Measurements from ENCODE around the gene AHCY.
"Not testable (repeated sequence)": the region's sequence is repeated elsewhere in the genome, so short reads cannot be mapped to it uniquely, and the experiment has no call there.

The AHCY gene

DNA sequence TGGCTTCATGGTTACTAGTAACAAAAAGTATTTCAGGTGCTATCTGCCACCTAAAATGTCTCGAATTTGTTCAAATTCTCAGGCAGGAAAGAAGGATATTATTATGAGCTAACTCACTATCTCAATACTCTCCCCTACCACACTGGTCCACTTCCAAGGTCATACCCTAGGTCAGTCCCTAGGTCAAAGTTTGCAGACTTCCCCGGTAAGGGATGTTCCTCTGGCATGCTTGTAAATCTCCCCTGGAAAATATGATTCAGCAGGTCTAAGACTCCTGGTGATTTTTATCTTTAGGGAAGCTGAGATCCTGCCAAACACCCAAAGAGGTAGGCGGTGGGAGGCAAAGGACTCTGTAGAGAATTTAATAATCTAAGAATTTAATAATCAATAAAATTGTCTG is 6.7 kb downstream of the AHCY start:
- DNase-seq (ENCODE audit: low read depth in 2 of 2), result no peak

GRCh38 chr20:34295284-34295683 is 7.9 kb downstream of the AHCY start:
- DNase-seq (ENCODE audit: low read depth in 2 of 2), result no peak

- no peak for DNase-seq (ENCODE audit: low read depth in 2 of 2)
Measured at GRCh38 chr20:34294563-34294962, 8.6 kb downstream of the AHCY start.

GRCh38 chr20:34293589-34293988 is 9.6 kb downstream of the AHCY start:
- no peak for DNase-seq (ENCODE audit: low read depth in 2 of 2)

DNA sequence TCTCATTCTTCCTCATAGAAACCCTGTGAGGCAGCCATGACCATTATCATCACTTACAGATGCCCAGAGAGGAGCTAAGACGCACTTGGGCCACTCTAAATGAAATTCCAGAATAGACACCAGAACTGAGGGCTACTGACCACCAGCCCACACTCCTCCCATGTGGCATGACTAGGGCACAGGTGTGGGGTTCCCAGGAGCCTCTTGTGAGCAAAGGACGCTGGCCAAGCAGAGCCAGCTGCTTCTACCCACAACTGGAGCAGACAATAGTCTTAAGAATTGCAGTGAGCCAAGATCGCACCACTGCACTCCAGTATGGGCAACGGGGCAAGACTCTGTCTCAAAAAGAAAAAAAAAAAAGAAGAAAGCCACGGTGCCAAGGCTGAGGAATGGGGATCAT is 10.0 kb downstream of the AHCY start:
- DNase-seq (ENCODE audit: low read depth in 2 of 2), result no peak

DNA sequence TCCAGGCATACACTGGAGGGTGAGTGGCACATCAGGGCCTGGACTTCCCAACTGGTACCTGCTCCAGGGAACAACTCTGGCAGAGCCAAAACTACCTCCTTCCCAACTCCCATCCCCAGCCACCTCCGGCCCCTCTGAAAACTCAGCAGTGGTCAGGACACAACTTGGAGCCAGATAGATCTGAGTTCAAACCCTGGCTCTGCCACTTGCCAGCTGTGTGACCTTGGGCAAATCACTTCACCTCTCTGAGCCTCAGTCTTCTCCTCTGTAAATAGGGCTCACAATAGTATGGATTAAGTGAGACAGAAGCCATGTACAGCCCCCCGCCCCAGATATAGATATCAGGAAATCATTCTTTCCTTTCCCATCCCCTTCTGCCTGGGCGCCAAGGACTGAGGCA is 10.7 kb downstream of the AHCY start:
- DNase-seq (ENCODE audit: low read depth in 2 of 2), result no peak

DNA sequence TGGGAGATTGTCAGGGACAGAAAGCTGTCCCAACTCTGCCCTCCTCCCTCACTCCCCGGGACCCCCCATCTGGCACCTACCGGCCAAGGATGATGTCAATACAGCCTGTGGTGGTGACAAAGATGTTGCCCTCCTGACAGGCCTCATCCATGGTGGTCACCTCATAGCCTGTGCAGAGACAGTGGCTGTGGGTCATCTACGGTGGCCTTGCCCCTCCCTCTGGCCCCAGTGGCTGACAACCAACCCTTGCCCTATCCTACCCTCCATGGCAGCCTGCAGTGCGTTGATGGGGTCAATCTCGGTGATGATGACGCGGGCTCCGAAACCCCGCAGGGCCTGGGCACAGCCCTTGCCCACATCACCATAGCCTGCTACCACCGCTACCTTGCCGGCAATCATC is 12.7 kb downstream of the AHCY start:
- DNase-seq (ENCODE audit: low read depth in 2 of 2), result no peak

- DNase-seq (ENCODE audit: low read depth in 2 of 2), result not testable (repeated sequence)
Measured at GRCh38 chr20:34287500-34287899, 15.7 kb downstream of the AHCY start.

- no peak for DNase-seq (ENCODE audit: low read depth in 2 of 2)
Measured at GRCh38 chr20:34285450-34285849, 17.7 kb downstream of the AHCY start.

GRCh38 chr20:34283844-34284243 is 19.3 kb downstream of the AHCY start:
- no peak for DNase-seq (ENCODE audit: low read depth in 2 of 2)

DNA sequence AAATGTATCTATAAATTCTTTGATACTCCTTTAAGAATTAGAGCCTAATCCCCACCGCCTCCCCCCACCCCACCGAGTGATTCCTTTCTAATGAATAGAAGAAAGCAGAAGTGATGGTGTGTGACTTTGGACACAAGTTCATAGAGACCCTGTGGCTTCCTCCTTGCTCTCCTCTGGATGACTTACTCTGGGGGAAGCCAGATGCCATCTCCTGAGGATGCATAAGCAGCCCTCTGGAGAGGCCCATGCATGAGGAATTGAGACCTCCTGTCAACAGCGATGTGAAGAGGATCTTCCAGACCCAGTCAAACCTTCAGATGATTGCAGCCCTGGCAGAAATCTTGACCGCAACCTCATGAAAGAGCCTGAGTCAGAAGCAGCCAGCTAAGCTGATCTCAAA is 21.1 kb downstream of the AHCY start:
- DNase-seq (ENCODE audit: low read depth in 2 of 2), result no peak

- no peak for DNase-seq (ENCODE audit: low read depth in 2 of 2)
Measured at GRCh38 chr20:34281177-34281576, 22.0 kb downstream of the AHCY start.

GRCh38 chr20:34274694-34275093 is 28.5 kb downstream of the AHCY start:
- no peak for DNase-seq (ENCODE audit: low read depth in 2 of 2)

DNA sequence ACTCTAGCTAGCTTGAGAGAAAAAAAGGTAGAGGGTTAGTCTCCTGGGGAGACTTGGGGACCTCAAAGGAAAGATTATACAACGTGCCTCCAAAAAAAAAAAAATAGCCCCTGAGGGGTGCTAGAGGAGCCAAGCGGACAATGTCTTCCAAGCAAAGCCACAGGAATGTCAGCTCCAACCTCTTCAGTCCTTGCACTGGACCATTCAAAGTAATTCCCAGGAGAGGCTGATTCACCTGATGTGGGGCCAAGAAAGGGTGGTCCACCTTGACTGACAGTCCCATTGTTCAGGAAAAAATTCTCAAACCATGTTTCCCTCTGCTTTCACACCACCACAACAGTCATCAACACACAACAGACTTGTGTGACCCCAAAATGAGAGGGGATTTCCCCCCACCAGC is 31.2 kb downstream of the AHCY start:
- no peak for DNase-seq (ENCODE audit: low read depth in 2 of 2)

DNA sequence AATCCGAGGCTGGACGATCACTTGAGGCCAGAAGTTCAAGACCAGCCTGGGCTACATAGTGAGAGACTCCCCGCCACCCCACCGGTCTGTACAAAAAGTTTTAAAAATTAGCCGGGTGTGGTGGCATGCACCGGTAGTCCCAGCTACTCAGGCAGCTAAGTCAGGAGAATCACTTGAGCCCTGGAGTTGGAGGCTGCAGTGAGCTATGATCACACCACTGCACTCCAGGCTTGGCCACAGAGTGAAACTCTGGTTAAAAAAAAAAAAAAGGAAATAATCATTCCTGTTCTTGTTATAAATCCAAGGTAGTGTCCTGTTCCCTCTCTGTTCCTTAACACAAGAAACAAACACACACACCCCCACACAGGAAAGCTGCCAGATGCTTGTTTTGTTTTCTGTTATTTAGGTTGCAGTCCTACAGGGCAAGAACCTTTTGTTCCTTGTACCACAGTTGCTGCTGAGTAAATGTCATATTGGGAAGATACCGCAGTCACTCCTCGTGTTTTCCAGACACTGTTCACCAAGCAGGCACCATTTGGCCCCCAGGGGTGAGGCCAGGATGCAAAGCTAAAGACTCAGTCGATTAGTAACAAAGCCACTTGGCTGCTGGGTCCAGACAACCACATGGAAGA is 33.0 kb downstream of the AHCY start:
- DNase-seq (ENCODE audit: low read depth in 2 of 2), result no peak

- no peak for DNase-seq (ENCODE audit: low read depth in 2 of 2)
Measured at GRCh38 chr20:34268851-34269636, 34.1 kb downstream of the AHCY start.

DNA sequence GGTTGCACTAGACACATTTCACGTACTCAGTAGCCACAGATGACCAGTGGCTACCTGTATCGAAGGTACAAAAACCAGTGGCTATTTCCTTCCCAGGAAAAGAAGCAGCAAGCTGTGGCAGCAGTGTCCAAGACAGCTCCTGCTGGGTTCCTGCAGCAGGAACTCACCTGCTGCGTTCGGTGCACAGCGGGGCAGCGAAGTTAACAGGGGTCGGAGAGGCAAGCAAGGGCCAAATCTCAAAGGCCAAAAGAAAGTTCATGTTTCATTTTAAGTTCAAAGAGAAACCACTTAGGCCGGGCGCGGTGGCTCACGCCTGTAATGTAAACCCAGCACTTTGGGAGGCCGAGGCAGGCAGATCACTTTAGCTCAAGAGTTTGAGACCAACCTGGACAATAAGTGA is 35.0 kb downstream of the AHCY start:
- DNase-seq (ENCODE audit: low read depth in 2 of 2), result no peak

- no peak for DNase-seq (ENCODE audit: low read depth in 2 of 2)
Measured at GRCh38 chr20:34264141-34264540, 39.0 kb downstream of the AHCY start.

DNA sequence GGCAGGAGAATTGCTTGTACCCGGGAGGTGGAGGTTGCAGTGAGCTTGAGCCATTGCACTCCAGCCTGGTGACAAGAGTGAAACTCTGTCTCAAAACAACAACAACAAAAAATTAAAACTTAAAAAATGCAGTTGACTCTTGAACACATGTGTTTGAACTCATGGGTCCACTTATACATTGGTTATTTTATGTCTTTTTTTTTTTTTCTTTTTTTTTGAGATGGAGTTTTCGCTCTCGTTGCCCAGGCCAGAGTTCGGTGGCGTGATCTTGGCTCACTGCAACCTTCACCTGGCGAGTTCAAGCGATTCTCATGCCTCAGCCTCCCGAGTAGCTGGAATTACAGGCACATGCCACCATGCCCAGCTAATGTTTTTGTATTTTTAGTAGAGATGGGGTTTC is 39.7 kb downstream of the AHCY start:
- not testable (repeated sequence) for DNase-seq (ENCODE audit: low read depth in 2 of 2)

DNA sequence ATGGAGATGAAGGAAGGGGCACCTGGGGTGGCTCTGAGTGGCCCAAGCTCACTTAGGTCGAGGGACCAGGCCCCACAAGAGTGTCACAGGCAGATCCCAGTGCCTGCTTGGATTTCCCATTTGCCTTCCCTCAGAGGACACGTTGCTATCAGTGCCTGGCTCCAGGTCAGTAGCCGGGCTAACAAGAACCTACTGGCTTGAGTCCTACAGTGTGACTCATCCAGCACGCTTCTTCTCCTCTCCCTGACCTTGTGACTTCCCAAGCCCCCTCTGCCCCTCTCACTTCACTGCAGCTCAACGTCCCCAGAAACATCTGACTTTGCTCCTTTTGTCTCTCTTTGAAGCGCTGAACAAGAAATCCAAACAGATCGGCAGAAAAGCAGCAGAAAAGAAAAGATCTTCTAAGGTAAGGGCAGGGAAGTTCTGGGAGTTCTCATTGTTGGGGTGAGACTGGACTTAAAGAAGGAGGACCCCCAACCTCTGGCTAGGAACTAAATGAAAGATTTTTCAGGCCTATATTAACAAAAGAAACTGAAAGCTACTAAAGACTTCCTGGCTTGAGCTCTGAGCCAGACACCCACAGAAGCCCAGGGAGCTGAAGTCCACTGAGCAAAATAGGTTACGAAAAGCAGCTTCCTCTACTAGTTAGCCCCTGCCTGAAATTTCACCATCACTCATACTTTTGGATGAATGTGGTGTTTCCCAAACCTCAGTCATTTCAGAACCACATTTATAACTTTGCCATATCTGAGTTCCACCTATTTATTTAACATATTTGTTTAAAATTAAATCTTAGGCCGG is 40.5 kb downstream of the AHCY start:
- no peak for DNase-seq (ENCODE audit: low read depth in 2 of 2)

- no peak for DNase-seq (ENCODE audit: low read depth in 2 of 2)
Measured at GRCh38 chr20:34260208-34260942, 42.8 kb downstream of the AHCY start.

GRCh38 chr20:34256629-34257124 is 46.5 kb downstream of the AHCY start:
- no peak for DNase-seq (ENCODE audit: low read depth in 2 of 2)
